Measurements from ENCODE around the gene ATF6.
"Not testable (repeated sequence)": the region's sequence is repeated elsewhere in the genome, so short reads cannot be mapped to it uniquely, and the experiment has no call there.

ATF6 gene

GRCh38 chr1:161790587-161791317, 24.6 kb downstream of the ATF6 start:
- DNase-seq: no peak
- no peaks in the 10 kb centered on the region for H3K9me3 Mint-ChIP-seq
- no peak for ATAC-seq
- no peaks in the 10 kb centered on the region for H3K27me3 Mint-ChIP-seq
- H3K4me3 Mint-ChIP-seq: no peak overlapping the region
- H3K4me1 Mint-ChIP-seq: no peaks in the 10 kb centered on the region
- H3K27ac Mint-ChIP-seq: no peak overlapping the region

DNA sequence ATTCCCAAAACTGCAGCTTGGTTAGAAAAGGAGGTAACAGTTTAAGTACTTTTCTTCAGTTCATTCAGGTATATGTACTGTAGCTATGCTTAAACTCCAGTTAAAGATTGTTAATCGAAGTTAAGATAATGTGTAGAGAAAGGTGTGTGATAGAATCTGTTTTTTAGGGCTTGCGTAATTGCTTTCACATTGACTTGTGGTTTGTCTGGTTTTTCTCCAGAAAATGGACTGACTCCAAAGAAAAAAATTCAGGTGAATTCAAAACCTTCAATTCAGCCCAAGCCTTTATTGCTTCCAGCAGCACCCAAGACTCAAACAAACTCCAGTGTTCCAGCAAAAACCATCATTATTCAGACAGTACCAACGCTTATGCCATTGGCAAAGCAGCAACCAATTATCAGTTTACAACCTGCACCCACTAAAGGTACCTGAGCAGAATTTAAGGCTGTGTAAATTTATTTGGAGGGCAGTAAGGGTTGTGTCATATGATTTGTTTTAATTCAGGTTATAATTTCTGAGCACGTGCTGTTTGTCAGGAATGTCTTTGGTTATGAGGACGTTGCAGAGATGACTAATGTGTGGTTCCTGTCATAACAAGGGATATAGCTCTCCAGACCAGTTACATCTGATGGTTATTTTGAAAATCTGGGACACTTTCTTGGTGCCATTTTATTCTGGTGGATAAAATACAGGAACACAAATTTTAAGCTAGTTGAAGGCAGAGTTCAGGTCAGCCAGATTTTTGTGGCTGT, 26.0 kb downstream of the ATF6 start:
- no peak for ATAC-seq
- peak overlapping the region in 1 of 2 donors; percentile 40 for H3K27ac Mint-ChIP-seq

DNA sequence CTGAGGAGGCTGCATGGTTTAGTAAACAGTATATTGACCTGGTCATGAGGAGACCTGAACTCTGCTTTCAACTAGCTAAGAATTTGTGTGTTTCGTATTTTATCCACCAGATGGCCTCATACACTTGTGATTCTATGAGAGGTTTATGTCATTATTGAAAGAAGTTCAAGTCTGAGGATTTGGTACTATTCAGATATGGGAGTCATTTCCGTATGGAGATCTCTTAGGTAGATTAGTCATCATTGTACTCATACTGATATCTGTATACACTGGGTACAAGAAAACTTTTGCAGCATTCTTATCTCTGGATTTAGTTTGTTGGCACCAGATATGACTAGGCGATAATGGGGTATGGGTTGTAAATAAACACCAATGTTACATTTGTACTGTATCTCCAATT, 26.6 kb downstream of the ATF6 start:
- peak; percentile 87 for ATAC-seq
- Mint-ChIP-seq H3K27ac (no peak overlapping the region), H3K9me3 (no peaks in the 10 kb centered on the region), H3K4me1 (no peaks in the 10 kb centered on the region), H3K4me3 (no peak overlapping the region), H3K27me3 (no peaks in the 10 kb centered on the region)
- no peak for DNase-seq

More for the DNA sequence above, 26.0 kb downstream of the ATF6 start:
- Mint-ChIP-seq H3K27me3 (no peaks in the 10 kb centered on the region), H3K4me1 (no peaks in the 10 kb centered on the region), H3K4me3 (no peak overlapping the region), H3K9me3 (no peaks in the 10 kb centered on the region)
- no peak for DNase-seq

- Mint-ChIP-seq H3K27me3 (no peaks in the 10 kb centered on the region), H3K9me3 (no peaks in the 10 kb centered on the region), H3K4me3 (no peak overlapping the region), H3K4me1 (no peaks in the 10 kb centered on the region), H3K27ac (peak overlapping the region; percentile 24 to 33)
- ATAC-seq: no peak
- DNase-seq: no peak
These were observed 33.7 kb downstream of the ATF6 start for GRCh38 chr1:161799792-161800191.

DNA sequence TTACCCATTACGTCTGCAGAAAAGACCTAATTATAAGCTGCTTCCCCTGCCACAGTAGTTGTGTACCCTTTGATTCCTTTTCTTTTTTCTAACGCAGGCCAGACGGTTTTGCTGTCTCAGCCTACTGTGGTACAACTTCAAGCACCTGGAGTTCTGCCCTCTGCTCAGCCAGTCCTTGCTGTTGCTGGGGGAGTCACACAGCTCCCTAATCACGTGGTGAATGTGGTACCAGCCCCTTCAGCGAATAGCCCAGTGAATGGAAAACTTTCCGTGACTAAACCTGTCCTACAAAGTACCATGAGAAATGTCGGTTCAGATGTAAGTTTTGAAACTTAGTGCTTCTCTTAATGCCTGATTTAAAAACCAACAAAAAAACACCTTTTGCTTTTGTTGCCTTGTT, 35.8 kb downstream of the ATF6 start:
- ATAC-seq: no peak
- H3K27me3 Mint-ChIP-seq: no peaks in the 10 kb centered on the region
- no peak overlapping the region for H3K4me3 Mint-ChIP-seq
- no peak overlapping the region for H3K27ac Mint-ChIP-seq
- DNase-seq: no peak
- H3K4me1 Mint-ChIP-seq: peaks cover 6% of the 10 kb centered on the region
- H3K9me3 Mint-ChIP-seq: no peaks in the 10 kb centered on the region

DNA sequence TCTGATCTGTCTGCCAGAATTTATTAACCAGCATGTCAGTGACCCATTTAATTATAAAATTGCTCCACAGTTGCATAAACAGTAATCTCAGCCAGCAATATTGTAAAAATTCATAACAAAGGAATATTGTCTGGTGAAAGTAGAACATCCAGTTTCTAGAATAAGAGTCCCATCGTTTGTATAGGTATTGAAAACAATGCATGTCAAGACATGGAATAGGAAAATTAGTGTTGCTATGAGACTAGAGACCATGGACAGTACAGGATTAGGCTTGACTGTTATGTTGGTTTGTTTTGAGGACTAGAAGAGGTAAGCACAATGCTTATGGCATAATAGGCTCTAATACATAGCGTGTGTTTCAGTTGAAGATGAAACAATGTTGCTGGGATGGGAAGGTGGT, 37.1 kb downstream of the ATF6 start:
- H3K4me1 Mint-ChIP-seq: peaks cover 6% of the 10 kb centered on the region
- ATAC-seq: no peak
- no peak overlapping the region for H3K4me3 Mint-ChIP-seq

DNA sequence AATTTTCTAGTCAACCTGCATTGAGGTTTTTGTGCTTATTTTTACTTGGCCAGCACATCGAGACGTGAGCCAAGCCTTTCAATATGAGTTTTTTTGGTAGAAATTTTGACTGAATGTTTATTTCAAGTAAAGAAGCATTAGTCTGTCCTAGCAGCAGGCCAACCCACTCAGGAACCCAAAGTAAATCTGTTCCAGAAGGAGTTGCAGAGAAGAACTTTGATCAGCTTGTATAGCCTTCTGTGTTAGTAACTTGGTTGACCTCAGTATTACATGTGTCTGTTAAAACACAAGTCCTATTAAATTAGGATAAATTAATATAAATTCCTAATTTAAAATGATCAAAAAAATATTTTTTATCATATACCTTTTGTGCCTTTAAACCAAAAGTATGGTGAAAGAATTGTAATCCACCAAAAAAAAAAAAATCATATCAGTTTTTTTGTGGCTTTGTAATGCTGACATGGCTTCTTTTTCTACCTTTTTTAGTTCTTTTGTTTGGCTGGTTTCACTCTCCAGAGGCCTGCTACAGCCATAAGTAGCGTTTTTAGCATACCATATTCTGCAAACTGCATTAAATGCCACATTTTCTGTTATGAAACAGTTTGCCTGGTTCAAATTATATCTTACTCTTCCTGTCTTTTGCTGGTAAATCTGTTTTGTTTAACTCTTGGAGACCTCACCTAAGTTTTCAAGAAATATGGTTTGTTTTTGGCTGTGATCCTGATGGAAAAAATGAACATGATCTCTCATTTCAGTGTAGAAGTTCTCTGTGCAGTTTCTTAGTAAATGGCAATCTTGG, 39.5 kb downstream of the ATF6 start:
- H3K27me3 Mint-ChIP-seq: no peaks in the 10 kb centered on the region
- peaks cover 0 to 9% of the 10 kb centered on the region in 2 donors for H3K9me3 Mint-ChIP-seq
- ATAC-seq: no peak
- no peak for DNase-seq
- H3K4me3 Mint-ChIP-seq: no peak overlapping the region
- H3K4me1 Mint-ChIP-seq: peaks cover 6% of the 10 kb centered on the region
- no peak overlapping the region for H3K27ac Mint-ChIP-seq

More for the DNA sequence above, 37.1 kb downstream of the ATF6 start:
- no peak for DNase-seq
- Mint-ChIP-seq H3K9me3 (no peaks in the 10 kb centered on the region), H3K27me3 (no peaks in the 10 kb centered on the region), H3K27ac (no peak overlapping the region)

GRCh38 chr1:161809202-161809601, 43.1 kb downstream of the ATF6 start:
- ATAC-seq, H3K4me1 Mint-ChIP-seq, DNase-seq, H3K4me3 Mint-ChIP-seq, H3K27ac Mint-ChIP-seq, H3K27me3 Mint-ChIP-seq: not testable (repeated sequence)
- H3K9me3 Mint-ChIP-seq: peaks cover 0 to 12% of the 10 kb centered on the region in 2 donors

DNA sequence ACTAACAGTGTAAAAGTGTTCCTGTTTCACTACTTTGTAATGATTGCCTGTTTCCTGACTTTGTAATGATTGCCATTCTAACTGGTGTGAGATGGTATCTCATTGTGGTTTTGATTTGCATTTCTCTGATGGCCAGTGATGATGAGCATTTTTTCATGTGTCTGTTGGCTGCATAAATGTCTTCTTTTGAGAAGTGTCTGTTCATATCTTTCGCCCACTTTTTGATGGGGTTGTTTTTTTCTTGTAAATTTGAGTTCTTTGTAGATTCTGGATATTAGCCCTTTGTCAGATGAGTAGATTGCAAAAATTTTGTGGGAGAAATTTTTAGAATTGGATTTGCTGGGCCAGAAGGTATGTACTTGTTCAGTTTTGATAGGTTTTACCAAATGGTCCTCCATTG, 43.5 kb downstream of the ATF6 start:
- not testable (repeated sequence) for H3K4me3 Mint-ChIP-seq, ATAC-seq, H3K4me1 Mint-ChIP-seq, DNase-seq, H3K27me3 Mint-ChIP-seq, H3K27ac Mint-ChIP-seq
- H3K9me3 Mint-ChIP-seq: peaks cover 0 to 12% of the 10 kb centered on the region in 2 donors

DNA sequence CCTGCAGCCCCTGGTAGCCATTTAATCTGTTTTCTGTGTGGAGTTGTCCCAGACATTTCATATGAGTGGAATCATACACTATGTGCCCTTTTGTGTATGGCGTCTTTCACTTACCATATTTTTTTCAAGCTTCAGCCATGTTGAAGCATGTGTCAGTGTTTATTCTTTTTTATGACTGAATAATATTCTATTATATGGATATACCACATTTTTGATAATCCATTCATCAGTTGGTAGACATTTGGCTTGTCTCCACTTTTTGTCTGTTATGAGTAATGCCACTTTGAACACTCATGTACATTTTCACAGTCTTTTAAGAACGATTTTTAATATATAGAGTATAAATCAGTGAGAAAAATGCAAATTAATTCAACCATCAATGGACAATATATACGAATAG, 44.7 kb downstream of the ATF6 start:
- Mint-ChIP-seq H3K27ac (no peak overlapping the region), H3K9me3 (peaks cover 0 to 12% of the 10 kb centered on the region in 2 donors), H3K4me1 (peaks cover 5% of the 10 kb centered on the region), H3K4me3 (no peak overlapping the region), H3K27me3 (no peaks in the 10 kb centered on the region)
- ATAC-seq (no peak), DNase-seq (no peak)

DNA sequence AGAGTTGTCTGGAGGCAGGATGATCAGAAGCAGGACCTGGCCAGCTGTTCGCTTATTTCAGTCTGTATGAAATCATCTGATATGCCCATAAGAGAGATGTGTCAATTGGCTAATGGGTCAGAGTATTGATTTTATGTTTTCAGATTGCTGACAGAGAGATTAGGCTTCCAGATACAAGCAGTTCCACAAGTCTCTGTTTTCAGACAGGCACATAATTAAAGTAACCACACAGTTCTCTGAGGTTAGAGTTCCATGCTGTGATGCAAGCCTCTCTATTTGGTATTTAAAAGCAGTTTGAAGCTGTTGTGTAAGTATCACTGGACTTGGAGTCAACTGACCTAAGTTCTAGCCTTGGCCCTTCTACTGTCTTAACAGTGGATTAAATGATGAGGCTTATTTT, 50.1 kb downstream of the ATF6 start:
- H3K27me3 Mint-ChIP-seq: no peaks in the 10 kb centered on the region
- H3K9me3 Mint-ChIP-seq: no peaks in the 10 kb centered on the region
- H3K4me1 Mint-ChIP-seq: no peaks in the 10 kb centered on the region
- no peak overlapping the region for H3K4me3 Mint-ChIP-seq
- no peak for DNase-seq
- no peak overlapping the region for H3K27ac Mint-ChIP-seq
- no peak for ATAC-seq

DNA sequence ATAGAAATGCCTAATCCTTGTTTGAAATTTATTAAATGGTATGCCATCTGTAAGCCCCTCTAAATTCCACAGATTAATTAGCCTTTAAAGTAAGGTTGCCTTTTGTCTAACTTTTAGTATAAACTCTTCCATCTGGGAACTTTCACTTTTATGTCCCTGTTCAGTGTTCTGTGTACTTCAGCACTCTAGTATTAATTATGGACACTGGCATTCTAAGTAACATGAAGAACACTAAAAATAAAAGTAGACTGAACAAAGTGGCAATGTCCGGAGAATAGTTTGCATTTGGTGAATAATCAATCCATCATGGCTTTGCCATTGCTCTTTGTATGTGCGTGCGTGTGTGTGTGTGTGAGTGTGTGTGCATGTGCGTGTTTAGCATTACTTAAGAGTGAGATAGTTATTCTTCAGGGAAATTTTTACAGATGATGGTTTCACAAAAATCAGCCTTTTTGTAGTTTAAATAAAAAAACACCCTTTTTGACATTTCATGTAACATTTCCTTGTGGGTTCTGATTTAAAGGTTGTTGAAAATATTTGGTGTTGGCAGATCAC, 51.1 kb downstream of the ATF6 start:
- no peak overlapping the region for H3K27ac Mint-ChIP-seq

DNA sequence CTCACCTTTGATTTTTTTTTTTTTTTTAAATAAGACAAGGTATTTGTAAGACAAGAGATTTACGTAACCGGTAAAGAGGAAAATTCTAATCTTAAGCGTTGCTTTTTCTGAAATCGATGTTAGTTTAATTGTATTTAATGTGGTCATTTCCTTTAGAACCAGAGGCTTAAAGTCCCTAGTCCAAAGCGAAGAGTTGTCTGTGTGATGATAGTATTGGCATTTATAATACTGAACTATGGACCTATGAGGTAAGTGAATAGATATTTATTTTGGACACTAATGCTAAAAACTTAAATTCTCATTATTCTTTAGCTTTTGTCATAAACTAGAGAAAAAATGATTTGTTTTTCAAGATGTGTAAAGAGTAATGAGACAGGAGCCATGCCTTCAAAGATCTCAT, 54.8 kb downstream of the ATF6 start:
- Mint-ChIP-seq H3K4me3 (no peak overlapping the region), H3K9me3 (no peaks in the 10 kb centered on the region), H3K4me1 (no peaks in the 10 kb centered on the region), H3K27ac (no peak overlapping the region), H3K27me3 (no peaks in the 10 kb centered on the region)
- no peak for ATAC-seq
- no peak for DNase-seq

More for the DNA sequence above, 51.1 kb downstream of the ATF6 start:
- no peaks in the 10 kb centered on the region for H3K27me3 Mint-ChIP-seq
- ATAC-seq: no peak
- no peaks in the 10 kb centered on the region for H3K9me3 Mint-ChIP-seq
- no peak for DNase-seq
- H3K4me3 Mint-ChIP-seq: no peak overlapping the region
- H3K4me1 Mint-ChIP-seq: no peaks in the 10 kb centered on the region

GRCh38 chr1:161824618-161825017, 58.5 kb downstream of the ATF6 start:
- H3K9me3 Mint-ChIP-seq: peaks cover 4 to 7% of the 10 kb centered on the region in 2 donors
- H3K27me3 Mint-ChIP-seq: no peaks in the 10 kb centered on the region
- H3K4me1 Mint-ChIP-seq: no peaks in the 10 kb centered on the region
- no peak overlapping the region for H3K4me3 Mint-ChIP-seq
- ATAC-seq (no peak), DNase-seq (no peak)
- no peak overlapping the region for H3K27ac Mint-ChIP-seq

DNA sequence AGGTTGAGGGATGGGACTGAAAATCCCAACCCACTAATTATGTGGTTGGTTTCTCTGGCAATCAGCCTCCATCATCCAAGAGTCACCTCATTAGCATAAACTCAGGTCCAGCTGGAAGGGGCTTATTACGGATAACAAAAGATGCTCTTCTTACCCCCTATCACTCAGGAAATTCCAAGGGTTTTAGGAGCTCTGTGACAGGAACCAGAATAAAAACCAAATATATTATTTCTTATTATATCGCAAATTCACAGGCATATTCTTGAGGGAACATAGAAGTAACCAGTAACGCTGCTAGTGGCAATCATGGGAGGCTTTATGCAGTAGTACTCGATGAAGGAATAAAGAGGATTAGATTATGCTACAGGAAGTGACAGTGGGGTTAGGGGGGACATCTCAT, 59.7 kb downstream of the ATF6 start:
- Mint-ChIP-seq H3K27me3 (no peaks in the 10 kb centered on the region), H3K9me3 (peaks cover 4 to 7% of the 10 kb centered on the region in 2 donors)
- no peak for ATAC-seq

More for the DNA sequence above, 59.7 kb downstream of the ATF6 start:
- Mint-ChIP-seq H3K4me3 (no peak overlapping the region), H3K27ac (no peak overlapping the region), H3K4me1 (no peaks in the 10 kb centered on the region)
- DNase-seq: no peak
